HepG2 (cell line): Measurements from ENCODE around the gene ENO2. TPM values are rescaled to one million over a fixed set of nuclear protein-coding genes. Genes with fewer than 3 reads are reported as not detected.

Experiments used
- ATAC-seq: fragments of 200-7000 bp; cut with Tn5 transposase; 3 replicates; pipeline ENCODE4 v1.9.1; 2020; ENCODE audit warnings: mild to moderate bottlenecking, moderate library complexity
- BruUV-seq: library from RNA; stranded (reverse); fragments of 400-500 nt; replicated peaks from 2 replicates; lab custom pipeline; 2021; lab: Mats Ljungman, UMichigan
- CTCF ChIA-PET: fragments of 300-600 bp; formaldehyde crosslinking; extraction: SDS; loops from one replicate; lab custom pipeline; 2021; ENCODE audit warnings: low total read pairs, inconsistent platforms, low intra/inter-chr PET ratio; lab: Yijun Ruan, JAX
- POLR2A ChIA-PET: fragments of 350-600 bp; sonication (Branson Sonifier 250); formaldehyde crosslinking; loops from one replicate; lab custom pipeline; 2020; ENCODE audit warnings: antibody characterized with exemption, inconsistent platforms; lab: Yijun Ruan, JAX
- DNase-seq: peaks from one replicate; pipeline ENCODE4 v3.0.0-alpha.2; 2015; ENCODE audit warnings: low spot score
- FAIRE-seq: peaks from 3 replicates; lab custom pipeline; 2011; peaks lifted over from hg19 to GRCh38; lab: Jason Lieb, UNC
- H2AFZ ChIP-seq: one replicate; pipeline ENCODE4 v1.6.1; 2011; ENCODE audit warnings: low read length, inconsistent platforms
- H3K27ac ChIP-seq: fragments of 300-600 bp; 3 replicates; pipeline ENCODE4 v1.8.0; 2011; ENCODE audit warnings: mixed run types, mild to moderate bottlenecking, mixed read lengths, low read length, inconsistent platforms; ENCODE audit not compliant: insufficient read depth; ENCODE audit errors: extremely low read length
- H3K27me3 ChIP-seq, 2 experiments: fragments of 200-600 bp in 1 of 2; 2 replicates in 1 of 2; 3 replicates in 1 of 2; pipeline versions ENCODE4 v1.6.0 to v1.8.0; 2011; ENCODE audit warnings: low read length in 2 of 2, mild to moderate bottlenecking in 2 of 2, moderate library complexity in 2 of 2, inconsistent platforms in 1 of 2; ENCODE audit not compliant: insufficient read depth in 2 of 2, control insufficient read depth in 1 of 2
- H3K36me3 ChIP-seq, 2 experiments: fragments of 200-600 bp in 1 of 2; replicated peaks in 1 of 2; 2 replicates in 1 of 2; 3 replicates in 1 of 2; pipeline versions ENCODE4 v1.5.1 to v1.8.0; 2011; ENCODE audit warnings: low read length in 2 of 2, inconsistent platforms in 1 of 2; ENCODE audit not compliant: insufficient read depth in 2 of 2, control insufficient read depth in 1 of 2
- H3K4me1 ChIP-seq: 2 replicates; pipeline ENCODE4 v1.5.1; 2012; ENCODE audit warnings: low read length, inconsistent platforms; ENCODE audit not compliant: insufficient read depth
- H3K4me2 ChIP-seq: 2 replicates; pipeline ENCODE4 v1.6.0; 2011; ENCODE audit warnings: low read depth, low read length, inconsistent platforms
- H3K4me3 ChIP-seq, 3 experiments: fragments of 200-600 bp in 1 of 3; sonication (generic), shearing (Covaris generic) in 1 of 3; replicated peaks in 1 of 3; 2 replicates each; pipeline ENCODE4 v1.5.1; 2011 to 2016; ENCODE audit warnings: low read length in 3 of 3, inconsistent platforms in 2 of 3, low read depth in 2 of 3, mild to moderate bottlenecking in 2 of 3, control low read depth in 1 of 3, mixed read lengths in 1 of 3; ENCODE audit not compliant: insufficient read depth in 1 of 3
- H3K79me2 ChIP-seq: one replicate; pipeline ENCODE4 v1.6.1; 2011; ENCODE audit warnings: low read length, inconsistent platforms; ENCODE audit not compliant: insufficient read depth
- H3K9ac ChIP-seq: 2 replicates; pipeline ENCODE4 v1.6.0; 2011; ENCODE audit warnings: mild to moderate bottlenecking, low read depth, low read length, inconsistent platforms; ENCODE audit not compliant: insufficient read depth
- H3K9me3 ChIP-seq: 2 replicates; pipeline ENCODE4 v1.5.1; 2012; ENCODE audit warnings: mild to moderate bottlenecking, low read length
- H4K20me1 ChIP-seq: 2 replicates; pipeline ENCODE4 v1.6.0; 2011; ENCODE audit warnings: inconsistent platforms, mild to moderate bottlenecking, low read length, moderate library complexity; ENCODE audit not compliant: insufficient read depth
- BHLHE40 ChIP-seq: IDR thresholded peaks from 2 replicates; pipeline ENCODE4 v1.6.1; 2011; ENCODE audit warnings: low read length, improper control_type of control experiment
- CENPT ChIP-seq: sonication (generic); formaldehyde crosslinking; IDR thresholded peaks from 2 replicates; pipeline ENCODE4 v1.8.0; 2022; ENCODE audit warnings: low read depth, mild to moderate bottlenecking, moderate library complexity, missing genetic modification reagents
- HHEX ChIP-seq: IDR thresholded peaks from 2 replicates; pipeline ENCODE4 v1.6.1; 2016; ENCODE audit warnings: control low read depth
- IKZF4 ChIP-seq: sonication (generic); formaldehyde crosslinking; IDR thresholded peaks from 2 replicates; pipeline ENCODE4 v1.5.1; 2020; ENCODE audit warnings: borderline replicate concordance, mild to moderate bottlenecking, low read depth, missing genetic modification reagents; ENCODE audit errors: not compliant biosample characterization
- YY1 ChIP-seq: IDR thresholded peaks from 2 replicates; pipeline ENCODE4 v1.6.1; 2011; ENCODE audit warnings: low read length, low read depth, moderate library complexity, mild to moderate bottlenecking; ENCODE audit not compliant: insufficient read depth, insufficient replicate concordance
- ZNF703 ChIP-seq: sonication (generic); formaldehyde crosslinking; IDR thresholded peaks from 2 replicates; pipeline ENCODE4 v1.5.1; 2020; ENCODE audit warnings: missing genetic modification reagents, mild to moderate bottlenecking, moderate library complexity, borderline replicate concordance
- WGBS: methylation state at CpG from one replicate; pipeline ENCODE4 v1.1.6; 2017; ENCODE audit warnings: low lambda C conversion rate; 5-methylcytosine and 5-hydroxymethylcytosine counted together
- in situ Hi-C: cut with HindIII; loops from 2 replicates; pipeline ENCODE4 v1.10.0; 2017; ENCODE audit warnings: low pct_unique_long_range_greater_than_20kb; ENCODE audit not compliant: extremely low pct_ligation_motif_present
- intact Hi-C: fragments of 100-400 bp; cut with micrococcal nuclease; formaldehyde crosslinking; loops from one replicate; pipeline ENCODE4 v1.10.0; 2022; ENCODE audit not compliant: unreplicated experiment
- polyA plus RNA-seq, 8 experiments: library from polyadenylated mRNA; depleted of rRNA in 3 of 8; stranded (reverse) in 7 of 8; unstranded in 1 of 8; fragments of >200 nt; fragmentation: Illumina TruSeq in 4 of 8; extraction: Trizol in 4 of 8; gene quantifications; 2 replicates each; pipeline versions ENCODE4 v1.2.1 to v1.2.3, GENCODE V29; 2011 to 2016; ENCODE audit warnings: low read depth in 4 of 8, missing spikeins in 1 of 8, mixed read lengths in 1 of 8; ENCODE audit not compliant: insufficient read depth in 1 of 8
- total RNA-seq, 5 experiments: library from RNA; depleted of rRNA; stranded (reverse); fragments of >200 nt; fragmentation: Illumina TruSeq; extraction: Trizol; gene quantifications; 2 replicates each; pipeline ENCODE4 v1.2.3, GENCODE V29; 2016; ENCODE audit warnings: low read depth in 1 of 5
- TF ChIP-seq, protein P1 (sequence below): sonication (generic); formaldehyde crosslinking; IDR thresholded peaks from 2 replicates; pipeline ENCODE4 v1.5.0; 2020; ENCODE audit warnings: mild to moderate bottlenecking, missing genetic modification reagents
- TF ChIP-seq, protein P2 (sequence below): sonication (generic); formaldehyde crosslinking; IDR thresholded peaks from 2 replicates; pipeline ENCODE4 v1.4.0; 2020; ENCODE audit warnings: mild to moderate bottlenecking, missing genetic modification reagents
- TF ChIP-seq, protein P3 (sequence below): sonication (generic); formaldehyde crosslinking; IDR thresholded peaks from 2 replicates; pipeline ENCODE4 v1.4.0; 2020; ENCODE audit warnings: missing genetic modification reagents
- TF ChIP-seq, protein P4 (sequence below): sonication (generic); formaldehyde crosslinking; IDR thresholded peaks from 2 replicates; pipeline ENCODE4 v1.4.0; 2020; ENCODE audit warnings: missing genetic modification reagents; ENCODE audit errors: not compliant biosample characterization

Gene ENO2
- total and polyA plus RNA-seq, 2 of the 13 experiments (the other 11 are each of a cell fraction or from before 2014, with no cell fraction given), result 19.3 to 136 TPM

DNA sequence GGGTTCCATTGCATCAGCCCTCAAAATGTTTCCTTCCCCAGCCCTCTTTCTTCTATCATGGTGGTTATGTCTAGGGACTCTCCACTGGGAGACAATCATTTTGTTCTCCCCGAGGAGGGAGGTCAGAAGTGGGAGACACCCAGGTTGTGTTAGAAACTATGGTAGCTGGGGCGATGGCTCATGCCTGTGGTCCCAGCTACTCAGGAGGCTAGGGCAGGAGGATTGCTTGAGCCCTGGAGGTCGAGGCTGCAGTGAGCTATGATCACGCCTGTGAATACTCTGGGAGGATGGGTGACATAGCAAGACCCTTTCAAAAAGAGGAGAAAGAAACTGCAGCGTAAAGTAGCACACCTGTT is 22.8 kb upstream of the ENO2 start:
- intact Hi-C loops, result loop anchor here (1.0 kb wide), 2 partner anchors 18 to 22 kb away; partner anchors contain the start of gene SPSB2
- H3K36me3 ChIP-seq, result no peaks in the 10 kb centered on the region
- TF ChIP-seq CENPT, result no peak
- TF ChIP-seq, protein P1, sequence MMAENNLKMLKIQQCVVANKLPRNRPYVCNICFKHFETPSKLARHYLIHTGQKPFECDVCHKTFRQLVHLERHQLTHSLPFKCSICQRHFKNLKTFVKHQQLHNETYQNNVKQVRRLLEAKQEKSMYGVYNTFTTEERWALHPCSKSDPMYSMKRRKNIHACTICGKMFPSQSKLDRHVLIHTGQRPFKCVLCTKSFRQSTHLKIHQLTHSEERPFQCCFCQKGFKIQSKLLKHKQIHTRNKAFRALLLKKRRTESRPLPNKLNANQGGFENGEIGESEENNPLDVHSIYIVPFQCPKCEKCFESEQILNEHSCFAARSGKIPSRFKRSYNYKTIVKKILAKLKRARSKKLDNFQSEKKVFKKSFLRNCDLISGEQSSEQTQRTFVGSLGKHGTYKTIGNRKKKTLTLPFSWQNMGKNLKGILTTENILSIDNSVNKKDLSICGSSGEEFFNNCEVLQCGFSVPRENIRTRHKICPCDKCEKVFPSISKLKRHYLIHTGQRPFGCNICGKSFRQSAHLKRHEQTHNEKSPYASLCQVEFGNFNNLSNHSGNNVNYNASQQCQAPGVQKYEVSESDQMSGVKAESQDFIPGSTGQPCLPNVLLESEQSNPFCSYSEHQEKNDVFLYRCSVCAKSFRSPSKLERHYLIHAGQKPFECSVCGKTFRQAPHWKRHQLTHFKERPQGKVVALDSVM (CRISPR knock-in tag), result peak; percentile 93
- TF ChIP-seq BHLHE40, result no peak
- TF ChIP-seq, protein P2, sequence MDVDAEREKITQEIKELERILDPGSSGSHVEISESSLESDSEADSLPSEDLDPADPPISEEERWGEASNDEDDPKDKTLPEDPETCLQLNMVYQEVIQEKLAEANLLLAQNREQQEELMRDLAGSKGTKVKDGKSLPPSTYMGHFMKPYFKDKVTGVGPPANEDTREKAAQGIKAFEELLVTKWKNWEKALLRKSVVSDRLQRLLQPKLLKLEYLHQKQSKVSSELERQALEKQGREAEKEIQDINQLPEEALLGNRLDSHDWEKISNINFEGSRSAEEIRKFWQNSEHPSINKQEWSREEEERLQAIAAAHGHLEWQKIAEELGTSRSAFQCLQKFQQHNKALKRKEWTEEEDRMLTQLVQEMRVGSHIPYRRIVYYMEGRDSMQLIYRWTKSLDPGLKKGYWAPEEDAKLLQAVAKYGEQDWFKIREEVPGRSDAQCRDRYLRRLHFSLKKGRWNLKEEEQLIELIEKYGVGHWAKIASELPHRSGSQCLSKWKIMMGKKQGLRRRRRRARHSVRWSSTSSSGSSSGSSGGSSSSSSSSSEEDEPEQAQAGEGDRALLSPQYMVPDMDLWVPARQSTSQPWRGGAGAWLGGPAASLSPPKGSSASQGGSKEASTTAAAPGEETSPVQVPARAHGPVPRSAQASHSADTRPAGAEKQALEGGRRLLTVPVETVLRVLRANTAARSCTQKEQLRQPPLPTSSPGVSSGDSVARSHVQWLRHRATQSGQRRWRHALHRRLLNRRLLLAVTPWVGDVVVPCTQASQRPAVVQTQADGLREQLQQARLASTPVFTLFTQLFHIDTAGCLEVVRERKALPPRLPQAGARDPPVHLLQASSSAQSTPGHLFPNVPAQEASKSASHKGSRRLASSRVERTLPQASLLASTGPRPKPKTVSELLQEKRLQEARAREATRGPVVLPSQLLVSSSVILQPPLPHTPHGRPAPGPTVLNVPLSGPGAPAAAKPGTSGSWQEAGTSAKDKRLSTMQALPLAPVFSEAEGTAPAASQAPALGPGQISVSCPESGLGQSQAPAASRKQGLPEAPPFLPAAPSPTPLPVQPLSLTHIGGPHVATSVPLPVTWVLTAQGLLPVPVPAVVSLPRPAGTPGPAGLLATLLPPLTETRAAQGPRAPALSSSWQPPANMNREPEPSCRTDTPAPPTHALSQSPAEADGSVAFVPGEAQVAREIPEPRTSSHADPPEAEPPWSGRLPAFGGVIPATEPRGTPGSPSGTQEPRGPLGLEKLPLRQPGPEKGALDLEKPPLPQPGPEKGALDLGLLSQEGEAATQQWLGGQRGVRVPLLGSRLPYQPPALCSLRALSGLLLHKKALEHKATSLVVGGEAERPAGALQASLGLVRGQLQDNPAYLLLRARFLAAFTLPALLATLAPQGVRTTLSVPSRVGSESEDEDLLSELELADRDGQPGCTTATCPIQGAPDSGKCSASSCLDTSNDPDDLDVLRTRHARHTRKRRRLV (CRISPR knock-in tag), result 0 out of 2 replicates have a peak, but pooled peaks have one; percentile 1
- TF ChIP-seq, protein P3, sequence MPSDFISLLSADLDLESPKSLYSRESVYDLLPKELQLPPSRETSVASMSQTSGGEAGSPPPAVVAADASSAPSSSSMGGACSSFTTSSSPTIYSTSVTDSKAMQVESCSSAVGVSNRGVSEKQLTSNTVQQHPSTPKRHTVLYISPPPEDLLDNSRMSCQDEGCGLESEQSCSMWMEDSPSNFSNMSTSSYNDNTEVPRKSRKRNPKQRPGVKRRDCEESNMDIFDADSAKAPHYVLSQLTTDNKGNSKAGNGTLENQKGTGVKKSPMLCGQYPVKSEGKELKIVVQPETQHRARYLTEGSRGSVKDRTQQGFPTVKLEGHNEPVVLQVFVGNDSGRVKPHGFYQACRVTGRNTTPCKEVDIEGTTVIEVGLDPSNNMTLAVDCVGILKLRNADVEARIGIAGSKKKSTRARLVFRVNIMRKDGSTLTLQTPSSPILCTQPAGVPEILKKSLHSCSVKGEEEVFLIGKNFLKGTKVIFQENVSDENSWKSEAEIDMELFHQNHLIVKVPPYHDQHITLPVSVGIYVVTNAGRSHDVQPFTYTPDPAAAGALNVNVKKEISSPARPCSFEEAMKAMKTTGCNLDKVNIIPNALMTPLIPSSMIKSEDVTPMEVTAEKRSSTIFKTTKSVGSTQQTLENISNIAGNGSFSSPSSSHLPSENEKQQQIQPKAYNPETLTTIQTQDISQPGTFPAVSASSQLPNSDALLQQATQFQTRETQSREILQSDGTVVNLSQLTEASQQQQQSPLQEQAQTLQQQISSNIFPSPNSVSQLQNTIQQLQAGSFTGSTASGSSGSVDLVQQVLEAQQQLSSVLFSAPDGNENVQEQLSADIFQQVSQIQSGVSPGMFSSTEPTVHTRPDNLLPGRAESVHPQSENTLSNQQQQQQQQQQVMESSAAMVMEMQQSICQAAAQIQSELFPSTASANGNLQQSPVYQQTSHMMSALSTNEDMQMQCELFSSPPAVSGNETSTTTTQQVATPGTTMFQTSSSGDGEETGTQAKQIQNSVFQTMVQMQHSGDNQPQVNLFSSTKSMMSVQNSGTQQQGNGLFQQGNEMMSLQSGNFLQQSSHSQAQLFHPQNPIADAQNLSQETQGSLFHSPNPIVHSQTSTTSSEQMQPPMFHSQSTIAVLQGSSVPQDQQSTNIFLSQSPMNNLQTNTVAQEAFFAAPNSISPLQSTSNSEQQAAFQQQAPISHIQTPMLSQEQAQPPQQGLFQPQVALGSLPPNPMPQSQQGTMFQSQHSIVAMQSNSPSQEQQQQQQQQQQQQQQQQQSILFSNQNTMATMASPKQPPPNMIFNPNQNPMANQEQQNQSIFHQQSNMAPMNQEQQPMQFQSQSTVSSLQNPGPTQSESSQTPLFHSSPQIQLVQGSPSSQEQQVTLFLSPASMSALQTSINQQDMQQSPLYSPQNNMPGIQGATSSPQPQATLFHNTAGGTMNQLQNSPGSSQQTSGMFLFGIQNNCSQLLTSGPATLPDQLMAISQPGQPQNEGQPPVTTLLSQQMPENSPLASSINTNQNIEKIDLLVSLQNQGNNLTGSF (CRISPR knock-in tag), result no peak
- no peak for TF ChIP-seq YY1
- 0 out of 2 replicates have a peak, but pooled peaks have one; percentile 49 for TF ChIP-seq ZNF703 (CRISPR knock-in tag)
- TF ChIP-seq, protein P4, sequence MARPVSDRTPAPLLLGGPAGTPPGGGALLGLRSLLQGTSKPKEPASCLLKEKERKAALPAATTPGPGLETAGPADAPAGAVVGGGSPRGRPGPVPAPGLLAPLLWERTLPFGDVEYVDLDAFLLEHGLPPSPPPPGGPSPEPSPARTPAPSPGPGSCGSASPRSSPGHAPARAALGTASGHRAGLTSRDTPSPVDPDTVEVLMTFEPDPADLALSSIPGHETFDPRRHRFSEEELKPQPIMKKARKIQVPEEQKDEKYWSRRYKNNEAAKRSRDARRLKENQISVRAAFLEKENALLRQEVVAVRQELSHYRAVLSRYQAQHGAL (CRISPR knock-in tag), result no peak
- no peak for TF ChIP-seq IKZF4 (CRISPR knock-in tag)
- no peak for TF ChIP-seq HHEX (CRISPR knock-in tag)

More for the DNA sequence above, 22.8 kb upstream of the ENO2 start:
- Histone ChIP-seq H3K4me2 (peak overlapping the region; percentile 84), H3K4me1 (peaks cover 51% of the 10 kb centered on the region), H3K27me3 (no peaks in the 10 kb centered on the region; a peak in 1 of 5 replicates), H3K4me3 (peak overlapping the region; percentile 50 to 79 (median 65)), H2AFZ (peak overlapping the region; percentile 49), H3K27ac (peak overlapping the region; percentile 88), H3K9ac (peak overlapping the region; percentile 86), H3K79me2 (no peaks in the 10 kb centered on the region), H3K9me3 (no peaks in the 10 kb centered on the region), H4K20me1 (no peaks in the 10 kb centered on the region)
- ChIA-PET CTCF (interaction anchor here (1.6 to 2.5 kb wide), 2 partner anchors 19 to 22 kb away, joined by 7 to 24 read pairs; partner anchors contain the start of gene SPSB2), POLR2A (interaction anchor here (0.6 to 4.4 kb wide), 22 partner anchors 8 to 217 kb away, joined by 3 to 73 read pairs (median 8); partner anchors contain the start of genes C12orf57, CDCA3, COPS7A and ENO2)
- peak; percentile 21 for ATAC-seq
- WGBS, result 70% methylated on average over 5 of the region's 5 CpGs
- in situ Hi-C loops, result no loop called here
- no peak for DNase-seq
- TSS peak; percentile 84 for BruUV-seq
- no peak for FAIRE-seq
